MM.1S (cell line): ENCODE measurements around the gene RECQL5.

Experiments used
- EZH2 ChIP-seq: fragments of 300-600 bp; sonication (generic); optimal IDR thresholded peaks from 2 replicates; pipeline ENCODE3; 2017; ENCODE audit warnings: low read depth, mild to moderate bottlenecking, antibody characterized with exemption, low read length, mixed read lengths
- TF ChIP-seq, protein P1 (sequence below): fragments of 300-600 bp; sonication (generic); IDR thresholded peaks from 2 replicates; pipeline ENCODE4 v1.5.1; 2016; ENCODE audit warnings: antibody characterized with exemption, low read length, mixed read lengths

GRCh38 chr17:75631353-75631752, 35.6 kb downstream of the RECQL5 start:
- no peak for TF ChIP-seq EZH2
- TF ChIP-seq, protein P1, sequence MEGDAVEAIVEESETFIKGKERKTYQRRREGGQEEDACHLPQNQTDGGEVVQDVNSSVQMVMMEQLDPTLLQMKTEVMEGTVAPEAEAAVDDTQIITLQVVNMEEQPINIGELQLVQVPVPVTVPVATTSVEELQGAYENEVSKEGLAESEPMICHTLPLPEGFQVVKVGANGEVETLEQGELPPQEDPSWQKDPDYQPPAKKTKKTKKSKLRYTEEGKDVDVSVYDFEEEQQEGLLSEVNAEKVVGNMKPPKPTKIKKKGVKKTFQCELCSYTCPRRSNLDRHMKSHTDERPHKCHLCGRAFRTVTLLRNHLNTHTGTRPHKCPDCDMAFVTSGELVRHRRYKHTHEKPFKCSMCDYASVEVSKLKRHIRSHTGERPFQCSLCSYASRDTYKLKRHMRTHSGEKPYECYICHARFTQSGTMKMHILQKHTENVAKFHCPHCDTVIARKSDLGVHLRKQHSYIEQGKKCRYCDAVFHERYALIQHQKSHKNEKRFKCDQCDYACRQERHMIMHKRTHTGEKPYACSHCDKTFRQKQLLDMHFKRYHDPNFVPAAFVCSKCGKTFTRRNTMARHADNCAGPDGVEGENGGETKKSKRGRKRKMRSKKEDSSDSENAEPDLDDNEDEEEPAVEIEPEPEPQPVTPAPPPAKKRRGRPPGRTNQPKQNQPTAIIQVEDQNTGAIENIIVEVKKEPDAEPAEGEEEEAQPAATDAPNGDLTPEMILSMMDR: no peak
